ENCODE data around the gene UBTD2.

The UBTD2 gene

GRCh38 chr5:172224996-172225395, 58.6 kb downstream of the UBTD2 start:
- Histone ChIP-seq H3K4me1 (ENCODE audit: low read length) (peaks cover 20% of the 10 kb centered on the region), H3K36me3 (replicated peaks; ENCODE audit: low read depth, low read length) (peaks cover 6% of the 10 kb centered on the region), H4K20me1 (ENCODE audit: insufficient read depth, low read length) (no peaks in the 10 kb centered on the region), H2AFZ (ENCODE audit: low read depth, low read length) (no peak overlapping the region), H3K9me3 (ENCODE audit: insufficient read depth, low read length) (no peaks in the 10 kb centered on the region), H3K9ac (ENCODE audit: low read length) (no peak overlapping the region), H3K27me3 (ENCODE audit: low read depth, low read length) (no peaks in the 10 kb centered on the region), H3K27ac (ENCODE audit: low read length) (no peak overlapping the region), H3K4me2 (ENCODE audit: low read length) (no peak overlapping the region), H3K4me3 (ENCODE audit: low read length) (no peak overlapping the region), H3K79me2 (ENCODE audit: low read length) (no peaks in the 10 kb centered on the region)
- TF ChIP-seq EZH2phosphoT487 (IDR thresholded peaks at IDR 0.05; ENCODE audit: low read depth) (no peak), CTCF (IDR thresholded peaks at IDR 0.05; ENCODE audit: low read depth, low read length) (no peak)

GRCh38 chr5:172223901-172224873, 59.4 kb downstream of the UBTD2 start:
- no peaks in the 10 kb centered on the region for H4K20me1 ChIP-seq (ENCODE audit: insufficient read depth, low read length)
- H3K27ac ChIP-seq (ENCODE audit: low read length), result no peak overlapping the region
- no peak overlapping the region for H3K9ac ChIP-seq (ENCODE audit: low read length)
- H3K27me3 ChIP-seq (ENCODE audit: low read depth, low read length), result no peaks in the 10 kb centered on the region
- H3K4me1 ChIP-seq (ENCODE audit: low read length), result peaks cover 15% of the 10 kb centered on the region
- no peak overlapping the region for H2AFZ ChIP-seq (ENCODE audit: low read depth, low read length)
- no peaks in the 10 kb centered on the region for H3K9me3 ChIP-seq (ENCODE audit: insufficient read depth, low read length)
- H3K4me2 ChIP-seq (ENCODE audit: low read length), result peak overlapping the region; percentile 24
- no peaks in the 10 kb centered on the region for H3K79me2 ChIP-seq (ENCODE audit: low read length)
- no peak for TF ChIP-seq EZH2phosphoT487 (IDR thresholded peaks at IDR 0.05; ENCODE audit: low read depth)
- no peak for TF ChIP-seq CTCF (IDR thresholded peaks at IDR 0.05; ENCODE audit: low read depth, low read length)
- no peak overlapping the region for H3K4me3 ChIP-seq (ENCODE audit: low read length)
- H3K36me3 ChIP-seq (replicated peaks; ENCODE audit: low read depth, low read length), result peaks cover 12% of the 10 kb centered on the region

GRCh38 chr5:172219296-172219695, 64.3 kb downstream of the UBTD2 start:
- no peaks in the 10 kb centered on the region for H3K79me2 ChIP-seq (ENCODE audit: low read length)
- H3K36me3 ChIP-seq (replicated peaks; ENCODE audit: low read depth, low read length), result peaks cover 26% of the 10 kb centered on the region
- H3K4me3 ChIP-seq (ENCODE audit: low read length), result no peak overlapping the region
- H3K27ac ChIP-seq (ENCODE audit: low read length), result no peak overlapping the region
- TF ChIP-seq EZH2phosphoT487 (IDR thresholded peaks at IDR 0.05; ENCODE audit: low read depth) (no peak), CTCF (IDR thresholded peaks at IDR 0.05; ENCODE audit: low read depth, low read length) (no peak)
- no peak overlapping the region for H3K9ac ChIP-seq (ENCODE audit: low read length)
- peaks cover 8% of the 10 kb centered on the region for H3K4me1 ChIP-seq (ENCODE audit: low read length)
- no peaks in the 10 kb centered on the region for H3K27me3 ChIP-seq (ENCODE audit: low read depth, low read length)
- H3K4me2 ChIP-seq (ENCODE audit: low read length), result no peak overlapping the region
- no peak overlapping the region for H2AFZ ChIP-seq (ENCODE audit: low read depth, low read length)
- no peaks in the 10 kb centered on the region for H3K9me3 ChIP-seq (ENCODE audit: insufficient read depth, low read length)
- H4K20me1 ChIP-seq (ENCODE audit: insufficient read depth, low read length), result 0 out of 2 replicates have a peak, but pooled peaks cover 2% of the 10 kb centered on the region

GRCh38 chr5:172216345-172216744, 67.2 kb downstream of the UBTD2 start:
- Histone ChIP-seq H3K9ac (ENCODE audit: low read length) (no peak overlapping the region), H2AFZ (ENCODE audit: low read depth, low read length) (no peak overlapping the region), H3K9me3 (ENCODE audit: insufficient read depth, low read length) (no peaks in the 10 kb centered on the region), H3K4me2 (ENCODE audit: low read length) (no peak overlapping the region), H4K20me1 (ENCODE audit: insufficient read depth, low read length) (0 out of 2 replicates have a peak, but pooled peaks cover 2% of the 10 kb centered on the region), H3K4me3 (ENCODE audit: low read length) (no peak overlapping the region), H3K27me3 (ENCODE audit: low read depth, low read length) (no peaks in the 10 kb centered on the region), H3K4me1 (ENCODE audit: low read length) (no peaks in the 10 kb centered on the region), H3K27ac (ENCODE audit: low read length) (no peak overlapping the region), H3K36me3 (replicated peaks; ENCODE audit: low read depth, low read length) (peaks cover 34% of the 10 kb centered on the region), H3K79me2 (ENCODE audit: low read length) (no peaks in the 10 kb centered on the region)
- no peak for TF ChIP-seq EZH2phosphoT487 (IDR thresholded peaks at IDR 0.05; ENCODE audit: low read depth)
- no peak for TF ChIP-seq CTCF (IDR thresholded peaks at IDR 0.05; ENCODE audit: low read depth, low read length)
